Activated gamma-delta T cell treated with anti-CD3 and anti-CD28 coated beads, Interleukin-2, amount 50 U/mL, for 16 hours (primary cell): Measurements from ENCODE around the gene ATAD1.

Source experiments
- DNase-seq: peaks from one replicate; pipeline ENCODE4 v3.0.0-alpha.2; 2020; ENCODE audit warnings: low read depth

ATAD1 gene

GRCh38 chr10:87713707-87714106 is 104.3 kb downstream of the ATAD1 start:
- no peak for DNase-seq

GRCh38 chr10:87712913-87713616 is 105.0 kb downstream of the ATAD1 start:
- DNase-seq: no peak

GRCh38 chr10:87707254-87707653 is 110.8 kb downstream of the ATAD1 start:
- DNase-seq: no peak

GRCh38 chr10:87706731-87707130 is 111.3 kb downstream of the ATAD1 start:
- DNase-seq: no peak

- no peak for DNase-seq
Observed at GRCh38 chr10:87705339-87705738, 112.7 kb downstream of the ATAD1 start.

- DNase-seq: no peak
Observed at GRCh38 chr10:87703771-87704170, 114.3 kb downstream of the ATAD1 start.

GRCh38 chr10:87702973-87703294 is 115.1 kb downstream of the ATAD1 start:
- DNase-seq: no peak

- no peak for DNase-seq
Observed at GRCh38 chr10:87702260-87702972, 115.6 kb downstream of the ATAD1 start.
